ENCODE measurements around the gene DIP2A. TPM values are rescaled to one million over a fixed set of nuclear protein-coding genes. Genes with fewer than 3 reads are reported as not detected.

DIP2A gene
- total RNA-seq, 1 experiment from 2014 or later = 22.9 TPM

- 0 out of 2 replicates have a peak, but pooled peaks cover under 1% of the 10 kb centered on the region for H3K9me3 ChIP-seq (ENCODE audit: control insufficient read depth, insufficient read depth, low read depth, low read length)
- no peaks in the 10 kb centered on the region for H3K27me3 ChIP-seq (ENCODE audit: control insufficient read depth, insufficient read depth, low read length)
- BruUV-seq (replicated peaks) = no TSS peak
- ChIA-PET POLR2A (interaction anchor here (0.6 kb wide), 2 partner anchors 57 to 207 kb away, joined by 3 to 5 read pairs; no protein-coding TSS in a partner anchor), CTCF (no interaction called here)
- no peaks in the 10 kb centered on the region for H3K4me1 ChIP-seq (ENCODE audit: control insufficient read depth, insufficient read depth, low read length)
- no peak overlapping the region for H3K27ac ChIP-seq (ENCODE audit: low read length)
- TF ChIP-seq REST (IDR thresholded peaks at IDR 0.05; ENCODE audit: insufficient read depth in 1 of 2, low read depth in 2 of 2, low read length in 1 of 2) (no peak), POLR2AphosphoS5 (IDR thresholded peaks at IDR 0.05; ENCODE audit: low read depth, low read length) (no peak), CTCF (IDR thresholded peaks at IDR 0.05) (no peak), TCF7L2 (IDR thresholded peaks at IDR 0.05; ENCODE audit: low read depth, low read length) (no peak), SIN3A (IDR thresholded peaks at IDR 0.05; ENCODE audit: borderline replicate concordance, insufficient read depth, low read depth, low read length) (no peak)
- H3K4me3 ChIP-seq (ENCODE audit: low read depth in 2 of 2, low read length in 2 of 2) = no peak overlapping the region
- DNase-seq (ENCODE audit: low read depth, low spot score) (no peak), ATAC-seq (no peak)
- in situ Hi-C loops (cut with HindIII; ENCODE audit: low pct_unique_long_range_greater_than_20kb, low sequenced_read_pairs) = no loop called here
- peaks cover 6% of the 10 kb centered on the region; the same call in 1 of the 2 replicates for H3K36me3 ChIP-seq (ENCODE audit: control insufficient read depth, insufficient read depth, low read length)
- intact Hi-C loops (cut with micrococcal nuclease; ENCODE audit: unreplicated experiment) = no loop called here
Measured at GRCh38 chr21:46454634-46455390, 3.9 kb upstream of the DIP2A start.

- peaks cover 3% of the 10 kb centered on the region; the same call in 1 of the 2 replicates for H3K4me1 ChIP-seq (ENCODE audit: control insufficient read depth, insufficient read depth, low read length)
- no peak for ATAC-seq
- TF ChIP-seq SIN3A (IDR thresholded peaks at IDR 0.05; ENCODE audit: borderline replicate concordance, insufficient read depth, low read depth, low read length) (no peak), REST (IDR thresholded peaks at IDR 0.05; ENCODE audit: insufficient read depth in 1 of 2, low read depth in 2 of 2, low read length in 1 of 2) (no peak), POLR2AphosphoS5 (IDR thresholded peaks at IDR 0.05; ENCODE audit: low read depth, low read length) (no peak)
- no peaks in the 10 kb centered on the region for H3K27me3 ChIP-seq (ENCODE audit: control insufficient read depth, insufficient read depth, low read length)
- no peak overlapping the region for H3K4me3 ChIP-seq (ENCODE audit: low read depth in 2 of 2, low read length in 2 of 2)
- ChIA-PET CTCF (no interaction called here), POLR2A (no interaction called here)
- H3K9me3 ChIP-seq (ENCODE audit: control insufficient read depth, insufficient read depth, low read depth, low read length) = no peaks in the 10 kb centered on the region
- H3K36me3 ChIP-seq (ENCODE audit: control insufficient read depth, insufficient read depth, low read length) = peaks cover 6% of the 10 kb centered on the region; the same call in 1 of the 2 replicates
- in situ Hi-C loops (cut with HindIII; ENCODE audit: low pct_unique_long_range_greater_than_20kb, low sequenced_read_pairs) (no loop called here), intact Hi-C loops (cut with micrococcal nuclease; ENCODE audit: unreplicated experiment) (no loop called here)
- BruUV-seq (replicated peaks) = no TSS peak
- H3K27ac ChIP-seq (ENCODE audit: low read length) = no peak overlapping the region
- DNase-seq (ENCODE audit: low read depth, low spot score) = no peak
Measured at GRCh38 chr21:46455575-46456385, 2.9 kb upstream of the DIP2A start.
